ENCODE results near the gene OR4A15.

DNA sequence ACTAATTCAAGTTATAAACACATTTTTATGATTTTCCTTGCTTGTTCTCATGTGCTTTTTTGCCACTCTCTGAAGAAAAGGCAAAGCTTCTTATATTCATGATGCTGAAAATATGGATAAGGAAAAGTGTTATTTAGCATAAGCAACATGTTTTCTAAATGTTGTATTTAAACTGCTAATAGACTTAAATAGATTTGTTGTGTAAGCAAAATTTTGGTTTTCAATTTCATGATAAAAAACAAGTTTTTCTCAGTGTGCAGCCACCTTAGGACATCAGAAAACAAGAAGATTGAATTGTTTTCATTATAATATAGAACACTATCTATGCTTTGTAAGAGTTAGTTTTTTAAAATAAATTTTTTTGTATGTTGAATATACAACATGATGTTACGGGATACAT lies 22.5 kb upstream of the OR4A15 start:
- TF ChIP-seq, protein P1, sequence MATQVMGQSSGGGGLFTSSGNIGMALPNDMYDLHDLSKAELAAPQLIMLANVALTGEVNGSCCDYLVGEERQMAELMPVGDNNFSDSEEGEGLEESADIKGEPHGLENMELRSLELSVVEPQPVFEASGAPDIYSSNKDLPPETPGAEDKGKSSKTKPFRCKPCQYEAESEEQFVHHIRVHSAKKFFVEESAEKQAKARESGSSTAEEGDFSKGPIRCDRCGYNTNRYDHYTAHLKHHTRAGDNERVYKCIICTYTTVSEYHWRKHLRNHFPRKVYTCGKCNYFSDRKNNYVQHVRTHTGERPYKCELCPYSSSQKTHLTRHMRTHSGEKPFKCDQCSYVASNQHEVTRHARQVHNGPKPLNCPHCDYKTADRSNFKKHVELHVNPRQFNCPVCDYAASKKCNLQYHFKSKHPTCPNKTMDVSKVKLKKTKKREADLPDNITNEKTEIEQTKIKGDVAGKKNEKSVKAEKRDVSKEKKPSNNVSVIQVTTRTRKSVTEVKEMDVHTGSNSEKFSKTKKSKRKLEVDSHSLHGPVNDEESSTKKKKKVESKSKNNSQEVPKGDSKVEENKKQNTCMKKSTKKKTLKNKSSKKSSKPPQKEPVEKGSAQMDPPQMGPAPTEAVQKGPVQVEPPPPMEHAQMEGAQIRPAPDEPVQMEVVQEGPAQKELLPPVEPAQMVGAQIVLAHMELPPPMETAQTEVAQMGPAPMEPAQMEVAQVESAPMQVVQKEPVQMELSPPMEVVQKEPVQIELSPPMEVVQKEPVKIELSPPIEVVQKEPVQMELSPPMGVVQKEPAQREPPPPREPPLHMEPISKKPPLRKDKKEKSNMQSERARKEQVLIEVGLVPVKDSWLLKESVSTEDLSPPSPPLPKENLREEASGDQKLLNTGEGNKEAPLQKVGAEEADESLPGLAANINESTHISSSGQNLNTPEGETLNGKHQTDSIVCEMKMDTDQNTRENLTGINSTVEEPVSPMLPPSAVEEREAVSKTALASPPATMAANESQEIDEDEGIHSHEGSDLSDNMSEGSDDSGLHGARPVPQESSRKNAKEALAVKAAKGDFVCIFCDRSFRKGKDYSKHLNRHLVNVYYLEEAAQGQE (IDR thresholded peaks at IDR 0.05; ENCODE audit: unreplicated experiment), result no peak
- TF ChIP-seq, protein P2, sequence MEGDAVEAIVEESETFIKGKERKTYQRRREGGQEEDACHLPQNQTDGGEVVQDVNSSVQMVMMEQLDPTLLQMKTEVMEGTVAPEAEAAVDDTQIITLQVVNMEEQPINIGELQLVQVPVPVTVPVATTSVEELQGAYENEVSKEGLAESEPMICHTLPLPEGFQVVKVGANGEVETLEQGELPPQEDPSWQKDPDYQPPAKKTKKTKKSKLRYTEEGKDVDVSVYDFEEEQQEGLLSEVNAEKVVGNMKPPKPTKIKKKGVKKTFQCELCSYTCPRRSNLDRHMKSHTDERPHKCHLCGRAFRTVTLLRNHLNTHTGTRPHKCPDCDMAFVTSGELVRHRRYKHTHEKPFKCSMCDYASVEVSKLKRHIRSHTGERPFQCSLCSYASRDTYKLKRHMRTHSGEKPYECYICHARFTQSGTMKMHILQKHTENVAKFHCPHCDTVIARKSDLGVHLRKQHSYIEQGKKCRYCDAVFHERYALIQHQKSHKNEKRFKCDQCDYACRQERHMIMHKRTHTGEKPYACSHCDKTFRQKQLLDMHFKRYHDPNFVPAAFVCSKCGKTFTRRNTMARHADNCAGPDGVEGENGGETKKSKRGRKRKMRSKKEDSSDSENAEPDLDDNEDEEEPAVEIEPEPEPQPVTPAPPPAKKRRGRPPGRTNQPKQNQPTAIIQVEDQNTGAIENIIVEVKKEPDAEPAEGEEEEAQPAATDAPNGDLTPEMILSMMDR (conservative IDR thresholded peaks at IDR 0.05; ENCODE audit: low read depth in 2 of 2), result no peak
- no peak for TF ChIP-seq CREB1 (CRISPR knock-in tag; IDR thresholded peaks at IDR 0.05; ENCODE audit: low read depth)

Measured in GM23338 (cell line).